SK-N-MC (cell line): ENCODE measurements around the gene SLC39A2.

ENCODE experiments used
- EZH2 ChIP-seq: fragments of 200-600 bp; sonication (generic); IDR thresholded peaks from one replicate; pipeline ENCODE4 v1.6.1; 2017; ENCODE audit warnings: antibody characterized with exemption
- FOXP2 ChIP-seq: optimal IDR thresholded peaks from 2 replicates; pipeline ENCODE3; 2011; ENCODE audit warnings: mild to moderate bottlenecking, moderate library complexity; ENCODE audit not compliant: insufficient read depth; ENCODE audit errors: extremely low read length, control extremely low read depth
- POLR2AphosphoS5 ChIP-seq: IDR thresholded peaks from 2 replicates; pipeline ENCODE4 v1.6.1; 2012; ENCODE audit warnings: mild to moderate bottlenecking, low read depth, low read length, borderline replicate concordance

GRCh38 chr14:20982646-20983369 lies 16.3 kb upstream of the SLC39A2 start:
- TF ChIP-seq EZH2 (no peak), POLR2AphosphoS5 (no peak), FOXP2 (no peak)
